Activated B cell treated with CpG ODN at 0.5 μM for 24 hours (primary cell): ENCODE measurements around the gene SCAMP1. TPM values are rescaled to one million over a fixed set of nuclear protein-coding genes. Genes with fewer than 3 reads are reported as not detected.

ENCODE experiments used
- ATAC-seq: fragments of 200-7000 bp; cut with Tn5 transposase; one replicate; pipeline ENCODE4 v1.10.0; 2021; ENCODE audit warnings: low read depth, mild to moderate bottlenecking, moderate library complexity
- CTCF ChIA-PET: fragments of 350-600 bp; sonication (Branson Sonifier 250); formaldehyde crosslinking; loops from one replicate; lab custom pipeline; 2021; ENCODE audit warnings: antibody characterized with exemption; lab: Charles Lee
- POLR2A ChIA-PET: fragments of 350-600 bp; sonication (Branson Sonifier 250); formaldehyde crosslinking; loops from one replicate; lab custom pipeline; 2021; ENCODE audit warnings: antibody characterized with exemption; lab: Charles Lee
- DNase-seq: peaks from one replicate; pipeline ENCODE4 v3.0.0; 2022
- H3K27ac Mint-ChIP-seq: one replicate; pipeline ENCODE4 v1.8.0; 2020; ENCODE audit warnings: mixed read lengths
- H3K27me3 Mint-ChIP-seq: one replicate; pipeline ENCODE4 v1.8.0; 2021; ENCODE audit warnings: mixed read lengths
- H3K36me3 Mint-ChIP-seq: one replicate; pipeline ENCODE4 v1.8.0; 2021; ENCODE audit warnings: low read depth, mixed read lengths
- H3K4me1 Mint-ChIP-seq: one replicate; pipeline ENCODE4 v1.8.0; 2021; ENCODE audit warnings: mixed read lengths
- H3K4me3 Mint-ChIP-seq: one replicate; pipeline ENCODE4 v1.8.0; 2020; ENCODE audit warnings: mild to moderate bottlenecking, mixed read lengths
- H3K9me3 Mint-ChIP-seq: one replicate; pipeline ENCODE4 v1.8.0; 2020; ENCODE audit warnings: mixed read lengths
- CTCF ChIP-seq: fragments of 200-600 bp; IDR thresholded peaks from one replicate; pipeline ENCODE4 v1.8.0; 2022; ENCODE audit warnings: antibody characterized with exemption, mild to moderate bottlenecking
- intact Hi-C: fragments of 100-400 bp; cut with micrococcal nuclease; formaldehyde crosslinking; loops from one replicate; pipeline ENCODE4 v1.15.1; 2024
- total RNA-seq: library from RNA; stranded (reverse); gene quantifications from 2 replicates; pipeline ENCODE4 v1.2.3, GENCODE V29; 2022

SCAMP1 gene
- total RNA-seq, 1 donor from 2014 or later: 9.6 TPM

GRCh38 chr5:78419396-78419795 is 59.0 kb downstream of the SCAMP1 start:
- TF ChIP-seq CTCF: no peak
- DNase-seq: no peak
- Mint-ChIP-seq H3K36me3 (peaks cover 67% of the 10 kb centered on the region), H3K9me3 (no peaks in the 10 kb centered on the region), H3K27ac (no peak overlapping the region), H3K4me1 (no peaks in the 10 kb centered on the region), H3K4me3 (no peak overlapping the region), H3K27me3 (no peaks in the 10 kb centered on the region)
- intact Hi-C loops: no loop called here
- POLR2A ChIA-PET: no interaction called here
- ATAC-seq: no peak
- CTCF ChIA-PET: no interaction called here

GRCh38 chr5:78420548-78420947 is 60.1 kb downstream of the SCAMP1 start:
- H3K9me3 Mint-ChIP-seq: no peaks in the 10 kb centered on the region
- H3K4me1 Mint-ChIP-seq: no peaks in the 10 kb centered on the region
- ChIA-PET POLR2A (no interaction called here), CTCF (no interaction called here)
- ATAC-seq (no peak), DNase-seq (no peak)
- no peak overlapping the region for H3K4me3 Mint-ChIP-seq
- no peaks in the 10 kb centered on the region for H3K27me3 Mint-ChIP-seq
- peaks cover 66% of the 10 kb centered on the region for H3K36me3 Mint-ChIP-seq
- intact Hi-C loops: no loop called here
- no peak overlapping the region for H3K27ac Mint-ChIP-seq
- TF ChIP-seq CTCF: no peak

- Mint-ChIP-seq H3K4me1 (no peaks in the 10 kb centered on the region), H3K4me3 (no peak overlapping the region), H3K27ac (no peak overlapping the region), H3K9me3 (peaks cover 2% of the 10 kb centered on the region), H3K27me3 (no peaks in the 10 kb centered on the region), H3K36me3 (peaks cover 52% of the 10 kb centered on the region)
- intact Hi-C loops: no loop called here
- TF ChIP-seq CTCF: no peak
- ChIA-PET CTCF (no interaction called here), POLR2A (no interaction called here)
- no peak for ATAC-seq
- DNase-seq: no peak
Measured at GRCh38 chr5:78424665-78425064, 64.2 kb downstream of the SCAMP1 start.

DNA sequence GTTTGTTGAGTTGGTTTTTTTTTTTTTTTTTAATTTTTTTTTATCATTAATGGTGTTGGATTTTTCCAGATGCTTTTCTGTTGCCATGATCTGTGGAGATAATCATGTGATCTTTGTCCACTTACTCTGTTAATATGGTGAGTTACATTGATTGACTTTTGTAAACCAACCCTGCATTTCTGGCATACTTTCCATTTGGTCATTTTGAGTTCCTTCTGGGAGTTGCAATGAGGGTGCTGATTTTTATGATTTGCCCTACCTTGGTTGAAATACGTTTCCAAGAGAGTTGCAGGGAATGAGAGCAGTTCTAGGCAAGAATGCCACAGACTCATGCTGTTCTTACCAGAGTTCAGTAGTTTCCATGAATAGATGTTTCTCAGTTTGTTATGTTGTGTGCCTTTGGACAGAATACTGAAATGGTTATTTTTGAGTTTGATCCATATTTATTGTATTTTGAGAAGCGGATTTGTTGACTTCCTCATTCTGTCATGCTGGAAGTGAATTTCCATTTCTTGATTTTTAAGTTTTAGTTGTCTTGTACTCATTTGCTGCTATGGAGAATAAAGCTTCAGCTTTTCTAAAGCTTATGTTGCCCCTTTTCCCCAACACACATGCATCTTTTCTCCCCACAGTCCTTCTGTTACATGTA is 69.0 kb downstream of the SCAMP1 start:
- Mint-ChIP-seq H3K27ac (no peak overlapping the region), H3K36me3 (peaks cover 55% of the 10 kb centered on the region), H3K9me3 (peaks cover 5% of the 10 kb centered on the region), H3K4me1 (no peaks in the 10 kb centered on the region), H3K4me3 (no peak overlapping the region), H3K27me3 (no peaks in the 10 kb centered on the region)
- POLR2A ChIA-PET: no interaction called here
- DNase-seq (no peak), ATAC-seq (no peak)
- intact Hi-C loops: no loop called here
- TF ChIP-seq CTCF: no peak
- CTCF ChIA-PET: no interaction called here

DNA sequence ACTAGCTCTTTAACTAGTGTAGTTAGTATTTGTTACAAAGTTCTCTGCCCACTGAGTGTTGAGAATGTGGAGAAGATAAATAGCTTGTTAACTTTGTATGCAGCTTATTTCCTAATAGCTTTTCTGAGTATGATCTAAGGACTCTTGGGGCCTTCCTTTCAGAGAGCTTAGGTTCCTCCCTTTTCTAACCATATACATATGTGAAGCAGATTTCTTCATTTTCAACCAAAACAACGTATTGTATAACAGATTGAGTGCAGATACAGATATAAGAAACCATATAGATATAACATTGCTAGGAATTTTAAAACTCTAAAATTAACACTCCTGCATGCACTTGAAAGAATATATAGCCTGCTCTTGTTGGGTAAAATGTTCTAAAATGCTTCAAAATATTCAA is 70.4 kb downstream of the SCAMP1 start:
- H3K4me3 Mint-ChIP-seq: no peak overlapping the region
- peaks cover 5% of the 10 kb centered on the region for H3K9me3 Mint-ChIP-seq
- ChIA-PET CTCF (no interaction called here), POLR2A (no interaction called here)
- peaks cover 58% of the 10 kb centered on the region for H3K36me3 Mint-ChIP-seq
- H3K4me1 Mint-ChIP-seq: no peaks in the 10 kb centered on the region
- ATAC-seq (no peak), DNase-seq (no peak)
- H3K27ac Mint-ChIP-seq: no peak overlapping the region
- no peak for TF ChIP-seq CTCF
- H3K27me3 Mint-ChIP-seq: no peaks in the 10 kb centered on the region
- intact Hi-C loops: no loop called here
